ENCODE data around the gene ANKS1A. TPM values are rescaled to one million over a fixed set of nuclear protein-coding genes. Genes with fewer than 3 reads are reported as not detected.

The ANKS1A gene
- total RNA-seq, 1 donor from 2014 or later = 17.3 TPM

GRCh38 chr6:35023091-35024000 lies 134.3 kb downstream of the ANKS1A start:
- DNase-seq = no peak

- peak; percentile 66 for DNase-seq
Measured at GRCh38 chr6:35024551-35025054, 135.5 kb downstream of the ANKS1A start.

- no peak for DNase-seq
Measured at GRCh38 chr6:35025232-35026188, 136.5 kb downstream of the ANKS1A start.

- no peak for DNase-seq
Measured at GRCh38 chr6:35026434-35027222, 137.6 kb downstream of the ANKS1A start.

- no peak for DNase-seq
Measured at GRCh38 chr6:35027807-35028206, 138.8 kb downstream of the ANKS1A start.

GRCh38 chr6:35028781-35029769 lies 140.0 kb downstream of the ANKS1A start:
- no peak for DNase-seq

GRCh38 chr6:35030099-35030498 lies 141.0 kb downstream of the ANKS1A start:
- no peak for DNase-seq

GRCh38 chr6:35031611-35032529 lies 142.8 kb downstream of the ANKS1A start:
- DNase-seq = no peak

GRCh38 chr6:35033683-35034082 lies 144.6 kb downstream of the ANKS1A start:
- no peak for DNase-seq

- DNase-seq = no peak
Measured at GRCh38 chr6:35034411-35035191, 145.5 kb downstream of the ANKS1A start.

GRCh38 chr6:35035481-35036030 lies 146.5 kb downstream of the ANKS1A start:
- DNase-seq = no peak

GRCh38 chr6:35036059-35036827 lies 147.2 kb downstream of the ANKS1A start:
- no peak for DNase-seq

- no peak for DNase-seq
Measured at GRCh38 chr6:35036828-35037663, 148.0 kb downstream of the ANKS1A start.

GRCh38 chr6:35037664-35038038 lies 148.6 kb downstream of the ANKS1A start:
- no peak for DNase-seq

- no peak for DNase-seq
Measured at GRCh38 chr6:35038076-35038475, 149.0 kb downstream of the ANKS1A start.

GRCh38 chr6:35040398-35040797 lies 151.3 kb downstream of the ANKS1A start:
- no peak for DNase-seq
